Natural killer cell treated with Interleukin-12 subunit alpha and Interleukin-12 subunit beta and Interleukin-15 and Interleukin-18, amount 100 ng/mL, for 72 hours (primary cell): ENCODE measurements around the gene TMEM92. TPM values are rescaled to one million over a fixed set of nuclear protein-coding genes. Genes with fewer than 3 reads are reported as not detected.
A peak's percentile ranks its signal among the peaks of the same experiment; 100 is the strongest.

Experiments
- ATAC-seq, 2 donors: fragments of 150-1000 bp; cut with Tn5 transposase in 1 of 2; sonication (Bioruptor Pico), chemical (Tn5 transposase) in 1 of 2; 2 replicates each; pipeline ENCODE4 v1.10.0; 2021
- DNase-seq: peaks from one replicate; pipeline ENCODE4 v3.0.0; 2022; ENCODE audit warnings: low spot score
- H3K27ac Mint-ChIP-seq, 2 donors: 1 replicate in 1 of 2; 2 replicates in 1 of 2; pipeline ENCODE4 v1.8.0; 2022; ENCODE audit warnings: mixed read lengths in 2 of 2, mild to moderate bottlenecking in 1 of 2, moderate library complexity in 1 of 2
- H3K27me3 Mint-ChIP-seq, 2 donors: 1 replicate in 1 of 2; 2 replicates in 1 of 2; pipeline ENCODE4 v1.8.0; 2022; ENCODE audit warnings: mixed read lengths in 2 of 2
- H3K36me3 Mint-ChIP-seq: one replicate; pipeline ENCODE4 v1.8.0; 2022; ENCODE audit warnings: mixed read lengths
- H3K4me1 Mint-ChIP-seq, 2 donors: 1 replicate in 1 of 2; 2 replicates in 1 of 2; pipeline ENCODE4 v1.8.0; 2022; ENCODE audit warnings: low read depth in 2 of 2, mixed read lengths in 2 of 2, mild to moderate bottlenecking in 1 of 2
- H3K4me3 Mint-ChIP-seq: one replicate; pipeline ENCODE4 v1.8.0; 2022; ENCODE audit warnings: mixed read lengths
- H3K9me3 Mint-ChIP-seq: 2 replicates; pipeline ENCODE4 v1.8.0; 2022; ENCODE audit warnings: mixed read lengths
- total RNA-seq, 2 donors: library from RNA; stranded (reverse); gene quantifications; one replicate each; pipeline ENCODE4 v1.2.3, GENCODE V29; 2022

The TMEM92 gene
- total RNA-seq: not detected

DNA sequence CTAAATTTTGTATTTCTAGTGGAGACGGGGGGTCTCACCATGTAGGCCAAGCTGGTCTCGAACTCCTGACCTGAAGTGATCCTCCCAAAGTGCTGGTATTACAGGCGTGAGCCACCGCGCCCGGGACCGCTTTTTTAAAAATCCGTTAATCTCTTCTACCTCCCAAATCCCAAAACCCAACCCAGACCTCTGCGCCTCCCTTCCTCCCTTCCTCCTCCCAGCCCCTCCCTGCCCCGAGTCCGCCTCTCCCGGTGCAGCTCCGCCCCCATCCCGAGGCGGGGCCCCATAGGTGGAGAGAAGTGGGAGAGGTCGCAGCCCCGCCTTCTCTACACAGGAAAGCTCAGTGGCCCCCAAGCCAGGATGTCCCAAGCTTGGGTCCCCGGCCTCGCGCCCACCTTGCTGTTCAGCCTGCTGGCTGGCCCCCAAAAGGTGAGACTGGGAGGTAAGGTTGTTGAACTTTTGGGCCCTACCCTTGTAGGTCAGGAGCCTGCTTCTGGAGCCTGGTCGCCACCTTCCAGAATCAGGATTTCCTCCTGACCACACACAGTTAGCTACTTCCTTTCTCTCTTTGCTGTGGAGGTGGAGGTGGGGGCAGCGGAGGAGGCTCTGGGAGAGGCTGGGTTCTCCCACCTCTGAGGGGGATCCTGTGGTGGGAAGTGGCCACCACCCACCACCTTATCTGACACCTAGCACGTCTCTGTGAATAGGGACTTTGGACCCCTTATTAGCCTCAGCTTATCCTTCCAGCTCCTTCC is at the start of gene TMEM92:
TMEM92 (plus strand) TSS at position 325 of the 755 bp plus-strand sequence; CDS start at position 361, 36 bp downstream.
- H3K27ac Mint-ChIP-seq: no peak within 1 kb of the TSS
- H3K4me1 Mint-ChIP-seq: peaks cover 8 to 11% of the 10 kb centered on the region in 2 donors
- DNase-seq: no peak
- ATAC-seq: no peak
- H3K36me3 Mint-ChIP-seq: no peaks in the 10 kb centered on the region
- H3K27me3 Mint-ChIP-seq: peaks cover 22 to 29% of the 10 kb centered on the region in 2 donors
- no peak within 1 kb of the TSS for H3K4me3 Mint-ChIP-seq
- no peaks in the 10 kb centered on the region for H3K9me3 Mint-ChIP-seq

DNA sequence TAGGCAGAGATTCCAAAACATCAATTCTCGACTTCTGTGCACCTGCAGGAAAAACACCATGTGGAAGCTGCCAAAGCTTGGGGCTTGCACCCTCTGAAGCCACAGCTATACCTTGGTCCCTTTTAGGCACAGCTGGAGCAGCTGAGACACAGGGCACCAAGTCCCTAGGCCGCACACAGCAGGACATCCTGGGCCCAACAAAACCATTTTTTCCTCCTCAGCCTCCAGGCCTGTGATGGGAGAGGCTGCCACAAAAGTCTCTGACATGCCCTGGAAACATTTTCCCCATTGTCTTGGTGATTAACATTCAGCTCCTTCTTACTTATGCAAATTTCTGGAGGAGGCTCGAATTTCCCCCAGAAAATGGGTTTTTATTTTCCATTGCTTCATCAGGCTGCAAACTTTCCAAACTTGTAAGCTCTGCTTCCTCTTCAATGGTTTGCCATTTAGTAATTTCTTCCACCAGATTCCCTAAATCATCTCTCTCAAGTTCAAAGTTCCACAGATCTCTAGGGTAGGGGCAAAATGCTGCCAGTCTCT is 48.5 kb upstream of the TMEM92 start:
- no peak for DNase-seq
- Mint-ChIP-seq H3K27me3 (peaks cover 10 to 28% of the 10 kb centered on the region in 2 donors), H3K9me3 (no peaks in the 10 kb centered on the region), H3K4me1 (peaks cover 0 to 5% of the 10 kb centered on the region in 2 donors), H3K36me3 (no peaks in the 10 kb centered on the region), H3K4me3 (no peak overlapping the region), H3K27ac (no peak overlapping the region)
- ATAC-seq: no peak

DNA sequence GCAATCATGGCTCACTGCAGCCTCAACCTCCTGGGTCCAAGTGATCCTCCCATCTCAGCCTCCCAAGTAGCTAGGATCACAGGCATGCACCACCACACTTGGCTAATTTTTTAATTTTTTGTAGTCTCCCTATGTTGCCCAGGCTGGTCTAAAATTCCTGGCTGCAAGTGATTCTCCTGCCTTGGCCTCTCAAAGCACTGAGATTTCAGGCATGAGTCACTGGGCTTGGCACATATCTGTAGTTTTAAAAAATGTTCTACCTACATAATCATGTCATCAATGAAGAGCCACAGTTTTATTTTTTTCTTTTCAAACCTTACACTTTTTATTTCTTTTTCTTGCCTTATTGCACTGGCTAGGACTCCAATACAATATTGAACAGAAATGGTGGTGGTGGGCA is 39.7 kb upstream of the TMEM92 start:
- no peaks in the 10 kb centered on the region for H3K36me3 Mint-ChIP-seq
- DNase-seq (no peak), ATAC-seq (no peak)
- H3K4me3 Mint-ChIP-seq: no peak overlapping the region
- no peak overlapping the region for H3K27ac Mint-ChIP-seq
- H3K9me3 Mint-ChIP-seq: no peaks in the 10 kb centered on the region
- H3K27me3 Mint-ChIP-seq: peaks cover 41 to 71% of the 10 kb centered on the region in 2 donors
- H3K4me1 Mint-ChIP-seq: no peaks in the 10 kb centered on the region

DNA sequence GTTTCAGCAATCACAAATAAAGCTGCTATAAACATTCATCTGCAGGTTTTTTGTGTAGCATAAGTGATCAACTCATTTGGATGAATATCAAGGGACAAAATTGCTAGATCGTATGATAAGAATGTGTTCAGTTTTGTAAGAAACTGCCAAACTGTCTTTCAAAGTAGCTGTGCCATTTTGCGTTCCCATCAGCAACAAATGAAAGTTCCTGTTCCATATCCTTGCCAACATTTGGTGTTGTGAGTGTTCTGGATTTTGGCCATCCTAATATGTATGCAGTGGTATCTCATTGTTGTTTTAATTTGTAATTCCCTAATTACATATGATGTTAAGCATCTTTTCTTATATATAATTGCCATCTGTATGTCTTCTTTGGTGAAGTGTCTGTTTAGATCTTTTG is 36.4 kb upstream of the TMEM92 start:
- Mint-ChIP-seq H3K9me3 (no peaks in the 10 kb centered on the region), H3K36me3 (no peaks in the 10 kb centered on the region), H3K4me1 (no peaks in the 10 kb centered on the region), H3K27me3 (peaks cover 40 to 68% of the 10 kb centered on the region in 2 donors), H3K27ac (no peak overlapping the region), H3K4me3 (no peak overlapping the region)
- ATAC-seq (no peak), DNase-seq (no peak)

DNA sequence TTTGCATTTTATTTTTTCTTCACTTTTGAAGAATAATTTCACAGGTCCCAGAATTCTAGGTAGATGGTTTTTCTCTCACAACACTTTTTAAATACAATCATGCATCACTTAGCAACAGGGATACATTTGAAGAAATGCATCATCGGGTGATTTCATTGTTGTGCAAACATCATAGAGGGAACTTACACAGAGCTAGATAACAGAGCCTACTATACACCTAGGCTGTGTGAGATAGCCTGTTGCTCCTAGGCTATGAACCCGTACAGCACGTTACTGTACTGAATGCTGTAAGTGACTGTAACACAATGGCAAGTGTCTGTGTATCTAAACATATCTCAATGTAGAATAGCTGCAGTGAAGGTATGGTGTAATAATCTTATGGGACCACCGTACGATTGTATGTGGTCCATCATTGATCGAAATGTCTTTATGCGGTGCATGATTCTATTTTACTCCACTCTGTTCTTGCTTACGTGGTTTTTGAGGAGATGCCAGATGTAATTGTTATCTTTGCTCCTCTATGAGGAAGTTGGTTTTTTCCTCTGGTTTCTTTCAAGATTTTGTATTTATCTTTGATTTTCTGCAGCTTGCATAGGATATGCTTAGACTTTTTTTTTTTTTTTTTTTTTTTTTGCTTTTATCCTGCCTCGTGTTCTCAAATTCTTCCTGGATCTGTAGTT is 35.5 kb upstream of the TMEM92 start:
- peaks cover 35 to 60% of the 10 kb centered on the region in 2 donors for H3K27me3 Mint-ChIP-seq
- no peak overlapping the region for H3K27ac Mint-ChIP-seq

DNA sequence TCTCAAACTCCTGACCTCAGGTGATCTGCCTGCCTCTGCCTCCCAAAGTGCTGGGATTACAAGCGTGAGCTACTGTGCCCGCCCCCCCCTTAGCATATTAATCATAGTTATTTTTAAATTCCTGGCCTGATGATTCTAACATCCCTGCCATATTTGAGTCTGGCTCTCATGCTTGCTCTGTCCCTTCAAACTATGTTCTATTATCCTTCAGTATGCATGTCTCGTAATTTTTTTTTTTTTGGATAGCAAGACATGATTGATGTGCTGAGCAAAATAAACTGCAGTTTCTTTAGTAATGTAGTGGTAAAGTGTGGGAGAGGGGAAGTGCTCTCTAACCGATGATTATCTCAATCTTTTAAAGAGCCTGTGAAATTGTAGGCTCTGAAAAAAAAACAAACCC is 34.3 kb upstream of the TMEM92 start:
- no peaks in the 10 kb centered on the region for H3K9me3 Mint-ChIP-seq
- peaks cover 39 to 52% of the 10 kb centered on the region in 2 donors for H3K27me3 Mint-ChIP-seq
- ATAC-seq (no peak), DNase-seq (no peak)
- no peaks in the 10 kb centered on the region for H3K4me1 Mint-ChIP-seq
- no peaks in the 10 kb centered on the region for H3K36me3 Mint-ChIP-seq
- no peak overlapping the region for H3K4me3 Mint-ChIP-seq
- H3K27ac Mint-ChIP-seq: no peak overlapping the region

More for the DNA sequence above, 35.5 kb upstream of the TMEM92 start:
- ATAC-seq: no peak
- Mint-ChIP-seq H3K36me3 (no peaks in the 10 kb centered on the region), H3K9me3 (no peaks in the 10 kb centered on the region), H3K4me1 (no peaks in the 10 kb centered on the region), H3K4me3 (no peak overlapping the region)
- DNase-seq: no peak

DNA sequence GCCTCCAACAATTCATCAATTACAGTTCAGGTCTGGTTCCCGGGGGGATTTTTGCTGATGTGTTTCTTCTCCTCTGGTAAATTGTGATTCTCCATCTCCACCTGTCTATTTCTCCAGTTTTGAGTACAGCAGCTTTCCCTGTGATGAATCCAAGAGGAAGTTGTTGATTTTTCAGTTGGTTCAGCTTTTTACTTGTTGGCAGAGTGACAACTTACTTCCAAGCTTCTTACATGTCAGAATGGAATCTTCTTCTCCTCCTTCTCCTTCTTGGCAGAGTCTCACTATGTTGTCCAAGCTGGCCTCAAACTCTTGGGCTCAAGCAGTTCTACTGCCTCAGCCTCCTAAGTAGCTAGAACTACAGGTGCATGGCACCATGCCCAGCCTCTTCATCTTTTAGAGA is 33.4 kb upstream of the TMEM92 start:
- H3K27me3 Mint-ChIP-seq: peaks cover 36 to 44% of the 10 kb centered on the region in 2 donors
- DNase-seq (no peak), ATAC-seq (no peak)
- no peaks in the 10 kb centered on the region for H3K4me1 Mint-ChIP-seq
- no peaks in the 10 kb centered on the region for H3K9me3 Mint-ChIP-seq
- no peaks in the 10 kb centered on the region for H3K36me3 Mint-ChIP-seq
- no peak overlapping the region for H3K4me3 Mint-ChIP-seq
- H3K27ac Mint-ChIP-seq: no peak overlapping the region

DNA sequence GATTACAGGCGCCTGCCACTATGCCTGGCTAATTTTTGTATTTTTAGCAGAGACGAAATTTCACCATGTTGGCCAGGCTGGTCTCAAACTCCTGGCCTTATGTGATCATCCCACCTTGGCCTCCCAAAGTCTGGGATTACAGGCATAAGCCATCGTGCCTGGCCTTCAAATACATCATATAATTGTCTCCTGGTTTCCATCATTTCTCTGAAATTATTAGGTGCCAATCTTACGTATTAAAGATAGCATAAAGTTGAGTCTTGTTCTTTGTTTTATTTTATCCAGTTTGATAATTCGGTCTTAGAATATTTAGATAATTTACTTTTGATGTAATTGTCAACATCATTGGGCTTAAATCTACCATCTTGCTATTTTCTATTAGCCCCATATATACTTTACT is 32.8 kb upstream of the TMEM92 start:
- Mint-ChIP-seq H3K27ac (no peak overlapping the region), H3K9me3 (no peaks in the 10 kb centered on the region), H3K4me3 (no peak overlapping the region), H3K36me3 (no peaks in the 10 kb centered on the region), H3K4me1 (no peaks in the 10 kb centered on the region), H3K27me3 (peaks cover 35 to 42% of the 10 kb centered on the region in 2 donors)
- no peak for DNase-seq
- ATAC-seq: no peak

DNA sequence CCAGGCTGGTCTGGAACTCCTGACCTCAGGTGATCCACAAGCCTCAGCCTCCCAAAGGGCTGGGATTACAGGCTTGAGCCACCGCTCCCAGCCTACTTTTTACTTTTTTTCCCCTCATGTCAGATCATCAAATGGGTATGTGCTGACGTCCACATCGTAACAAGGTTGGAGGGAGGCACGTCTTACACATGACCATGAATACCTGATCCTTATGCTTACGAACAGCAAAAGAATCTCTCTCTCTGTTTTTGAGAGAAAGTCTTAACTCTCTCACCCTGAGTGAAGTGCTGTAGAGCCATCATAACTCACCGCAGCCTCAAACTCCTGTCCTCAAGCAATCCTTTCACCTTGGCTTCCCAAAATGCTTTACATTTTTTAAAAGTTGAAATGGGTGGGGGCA is 29.5 kb upstream of the TMEM92 start:
- H3K27me3 Mint-ChIP-seq: peaks cover 35 to 44% of the 10 kb centered on the region in 2 donors
- no peak overlapping the region for H3K4me3 Mint-ChIP-seq
- DNase-seq (no peak), ATAC-seq (no peak)
- H3K36me3 Mint-ChIP-seq: peaks cover 15% of the 10 kb centered on the region
- no peak overlapping the region for H3K27ac Mint-ChIP-seq
- H3K4me1 Mint-ChIP-seq: no peaks in the 10 kb centered on the region
- peaks cover 10% of the 10 kb centered on the region for H3K9me3 Mint-ChIP-seq

DNA sequence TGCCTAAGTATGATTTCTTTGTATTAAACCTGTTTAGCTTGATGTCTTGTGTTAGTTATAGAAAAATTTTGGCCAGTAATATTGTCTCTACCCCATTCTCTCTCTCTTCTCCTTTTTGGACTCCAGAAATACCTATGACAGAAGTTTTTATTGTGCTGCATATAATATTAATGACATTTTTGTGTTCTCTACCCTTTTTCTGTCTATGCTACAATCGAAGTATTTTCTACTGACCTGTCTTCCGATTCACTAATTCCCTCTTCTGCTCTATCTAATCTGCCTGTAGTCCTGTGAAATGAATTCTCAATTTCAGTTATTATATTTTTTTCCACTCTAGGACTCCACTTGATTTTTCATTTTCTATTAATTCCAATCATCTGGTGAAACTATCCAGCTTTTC is 26.0 kb upstream of the TMEM92 start:
- Mint-ChIP-seq H3K27ac (no peak overlapping the region), H3K36me3 (peaks cover 15% of the 10 kb centered on the region), H3K4me1 (no peaks in the 10 kb centered on the region), H3K4me3 (no peak overlapping the region), H3K27me3 (peaks cover 33 to 40% of the 10 kb centered on the region in 2 donors), H3K9me3 (peaks cover 10% of the 10 kb centered on the region)
- DNase-seq: no peak
- no peak for ATAC-seq

DNA sequence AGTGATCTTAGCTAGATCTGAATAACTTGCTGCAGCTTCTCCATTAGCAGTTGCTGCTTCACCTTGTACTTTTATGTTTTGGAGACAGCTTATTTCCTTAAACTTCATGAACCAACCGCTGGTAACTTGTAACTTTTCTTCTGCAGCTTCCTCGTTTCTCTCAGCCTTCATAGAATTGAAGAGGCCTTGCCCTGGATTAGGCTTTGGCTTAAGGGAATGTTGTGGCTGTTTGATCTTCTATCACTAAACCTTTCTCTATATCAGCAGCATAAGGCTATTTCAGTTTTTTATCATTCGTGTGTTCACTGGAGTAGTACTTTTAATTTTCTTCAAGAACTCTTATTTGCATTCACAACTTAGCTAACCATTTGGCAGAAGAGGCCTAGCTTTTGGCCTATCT is 21.5 kb upstream of the TMEM92 start:
- Mint-ChIP-seq H3K9me3 (peaks cover 10% of the 10 kb centered on the region), H3K27ac (no peak overlapping the region), H3K4me3 (no peak overlapping the region), H3K27me3 (peaks cover 41 to 42% of the 10 kb centered on the region in 2 donors), H3K36me3 (peaks cover 15% of the 10 kb centered on the region), H3K4me1 (no peaks in the 10 kb centered on the region)
- ATAC-seq (no peak), DNase-seq (no peak)

DNA sequence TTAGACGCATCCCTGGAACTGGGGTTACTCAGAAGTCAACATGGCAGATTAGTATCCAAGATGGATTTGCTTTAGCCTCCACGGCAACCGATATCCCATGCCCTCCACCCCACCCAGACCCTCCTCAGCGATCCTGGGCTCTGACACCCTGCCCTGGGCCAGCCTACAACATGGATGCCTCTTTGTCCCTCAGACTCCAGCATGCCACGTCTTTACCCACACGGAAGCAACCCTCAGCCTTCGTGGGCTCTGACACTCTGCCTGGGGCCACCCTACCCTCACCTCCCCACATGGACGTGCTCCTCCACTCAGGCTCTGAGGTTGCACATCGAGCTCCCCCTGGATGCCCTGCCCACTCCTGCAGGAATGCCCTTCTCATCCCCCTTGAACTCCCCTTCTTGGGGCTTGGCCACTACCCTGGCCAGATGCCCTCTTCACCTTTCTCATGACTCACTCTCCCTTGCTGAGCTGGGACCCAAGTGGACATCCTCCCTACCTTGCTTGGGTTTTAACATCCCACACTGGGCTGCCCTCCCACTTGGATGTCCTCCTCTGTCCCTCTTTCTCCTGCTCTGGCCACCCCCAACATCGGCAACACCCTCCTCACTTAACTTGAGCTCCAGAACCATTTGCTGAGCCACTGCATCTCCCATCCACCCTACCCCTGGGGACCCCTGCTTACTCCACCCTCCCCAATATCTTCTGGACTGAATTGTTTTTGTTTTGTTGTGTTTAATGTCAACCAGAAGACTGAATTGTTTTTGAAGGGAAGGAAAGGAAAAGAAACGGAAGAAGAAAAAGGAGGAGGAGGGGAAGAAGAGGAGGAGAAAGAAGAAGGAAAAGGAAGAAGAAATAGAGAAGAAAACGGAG is 18.3 kb upstream of the TMEM92 start:
- no peaks in the 10 kb centered on the region for H3K9me3 Mint-ChIP-seq
- H3K4me1 Mint-ChIP-seq: no peaks in the 10 kb centered on the region
- H3K27me3 Mint-ChIP-seq: peaks cover 21 to 22% of the 10 kb centered on the region in 2 donors
- H3K27ac Mint-ChIP-seq: no peak overlapping the region
- no peak overlapping the region for H3K4me3 Mint-ChIP-seq
- DNase-seq (no peak), ATAC-seq (no peak)
- no peaks in the 10 kb centered on the region for H3K36me3 Mint-ChIP-seq

DNA sequence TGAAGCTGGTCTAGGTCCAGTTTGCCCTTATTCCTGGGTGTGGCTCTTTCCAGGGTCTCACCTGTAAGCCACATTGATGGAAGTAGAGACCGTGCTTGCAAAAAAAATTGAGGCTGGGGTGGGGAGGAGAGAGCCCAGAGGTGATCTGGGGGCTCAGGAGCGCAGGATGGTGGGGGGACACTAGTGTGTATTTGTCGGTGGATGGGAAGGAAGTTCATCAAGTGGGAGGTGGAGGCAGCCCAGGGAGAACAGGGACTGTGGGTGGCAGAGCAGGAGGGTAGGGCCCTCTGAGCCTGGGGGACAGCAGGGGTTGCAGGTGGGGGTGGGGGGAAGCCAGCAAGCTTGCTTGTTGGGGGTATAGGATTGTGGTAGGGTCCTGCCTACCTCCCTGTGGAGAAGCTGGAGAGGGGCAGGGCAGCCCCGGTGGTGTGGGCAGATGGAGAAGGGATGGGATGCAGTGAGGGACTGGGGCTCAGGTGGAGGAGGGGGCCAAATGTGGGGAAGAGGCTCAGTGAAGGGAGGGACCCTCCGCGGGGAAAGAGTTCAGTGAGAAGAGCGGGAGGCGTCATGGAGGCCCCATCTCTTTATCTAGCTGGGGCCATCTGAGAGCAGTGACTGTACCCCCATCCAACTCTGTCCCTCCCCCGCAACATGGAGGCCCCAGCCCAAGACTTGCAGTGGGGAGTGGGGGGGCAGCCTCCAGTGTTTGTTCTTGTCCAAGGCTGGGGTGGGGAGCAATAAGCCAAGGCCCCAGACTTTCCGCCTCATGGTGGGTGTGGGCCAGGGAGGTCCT is 17.2 kb upstream of the TMEM92 start:
- H3K27ac Mint-ChIP-seq: no peak overlapping the region
- H3K36me3 Mint-ChIP-seq: no peaks in the 10 kb centered on the region
- DNase-seq: no peak
- H3K4me1 Mint-ChIP-seq: no peaks in the 10 kb centered on the region
- peaks cover 16 to 21% of the 10 kb centered on the region in 2 donors for H3K27me3 Mint-ChIP-seq
- no peak overlapping the region for H3K4me3 Mint-ChIP-seq
- peak in 1 of 2 donors; percentile 25 for ATAC-seq
- no peaks in the 10 kb centered on the region for H3K9me3 Mint-ChIP-seq
